Tibial artery (tissue), 4 donors: ENCODE data around the gene TTBK2.

Source experiments
- DNase-seq, 2 donors: peaks; one replicate each; pipeline ENCODE4 v3.0.0-alpha.2; 2019
- H3K27ac ChIP-seq, 2 donors: fragments of 200-600 bp; sonication (generic) in 1 of 2; 1 replicate in 1 of 2; 2 replicates in 1 of 2; pipeline ENCODE4 v1.5.1; 2018 to 2019; ENCODE audit warnings: mild to moderate bottlenecking in 1 of 2
- H3K27me3 ChIP-seq, 2 donors: fragments of 200-600 bp; sonication (generic) in 1 of 2; one replicate each; pipeline versions ENCODE4 v1.5.1 to v1.6.0; 2016 to 2019
- H3K36me3 ChIP-seq, 3 donors: fragments of 200-600 bp; sonication (generic) in 2 of 3; one replicate each; pipeline ENCODE4 v1.5.1; 2016 to 2019; ENCODE audit warnings: mild to moderate bottlenecking in 2 of 3
- H3K4me1 ChIP-seq, 4 donors: fragments of 200-600 bp; sonication (generic) in 2 of 4; 1 replicate in 3 of 4; 2 replicates in 1 of 4; pipeline ENCODE4 v1.5.1; 2016 to 2019
- H3K4me3 ChIP-seq, 2 donors: fragments of 200-600 bp; sonication (generic) in 1 of 2; 1 replicate in 1 of 2; 2 replicates in 1 of 2; pipeline ENCODE4 v1.5.1; 2018 to 2019; ENCODE audit warnings: mild to moderate bottlenecking in 2 of 2
- H3K9me3 ChIP-seq, 3 donors: fragments of 200-600 bp; sonication (generic) in 1 of 3; one replicate each; pipeline ENCODE4 v1.5.1; 2016 to 2019
- CTCF ChIP-seq, 2 experiments: fragments of 200-600 bp in 1 of 2; fragments of 450-650 bp in 1 of 2; IDR thresholded peaks; one replicate each; pipeline ENCODE4 v1.5.1; 2017 to 2019; ENCODE audit warnings: antibody characterized with exemption in 2 of 2, mild to moderate bottlenecking in 1 of 2, moderate library complexity in 1 of 2
- intact Hi-C: fragments of 100-400 bp; cut with DNase I; formaldehyde crosslinking; loops from one replicate; pipeline ENCODE4 v1.15.0; 2023; ENCODE audit warnings: low total_unique reads

TTBK2 gene

GRCh38 chr15:42939841-42940240 lies 19.3 kb upstream of the TTBK2 start:
- no peak overlapping the region for H3K27ac ChIP-seq
- no peaks in the 10 kb centered on the region for H3K9me3 ChIP-seq
- no peak for TF ChIP-seq CTCF (IDR thresholded peaks at IDR 0.05)
- intact Hi-C loops: no loop called here
- DNase-seq: no peak
- H3K36me3 ChIP-seq: peaks cover 10 to 24% (median 19%) of the 10 kb centered on the region in 3 donors
- no peaks in the 10 kb centered on the region for H3K4me1 ChIP-seq
- no peak overlapping the region for H3K4me3 ChIP-seq
- no peaks in the 10 kb centered on the region for H3K27me3 ChIP-seq

GRCh38 chr15:42937143-42937542 lies 16.6 kb upstream of the TTBK2 start:
- TF ChIP-seq CTCF (IDR thresholded peaks at IDR 0.05): no peak
- DNase-seq: no peak
- peaks cover 0 to 10% (median 0%) of the 10 kb centered on the region in 4 donors for H3K4me1 ChIP-seq
- intact Hi-C loops: no loop called here
- no peak overlapping the region for H3K4me3 ChIP-seq
- no peaks in the 10 kb centered on the region for H3K36me3 ChIP-seq
- H3K27ac ChIP-seq: no peak overlapping the region
- H3K9me3 ChIP-seq: no peaks in the 10 kb centered on the region
- H3K27me3 ChIP-seq: no peaks in the 10 kb centered on the region

- DNase-seq: no peak
- TF ChIP-seq CTCF (IDR thresholded peaks at IDR 0.05): no peak
- Histone ChIP-seq H3K36me3 (no peaks in the 10 kb centered on the region), H3K4me3 (no peak overlapping the region), H3K27ac (no peak overlapping the region), H3K4me1 (peaks cover 0 to 14% (median 4%) of the 10 kb centered on the region in 4 donors), H3K27me3 (no peaks in the 10 kb centered on the region), H3K9me3 (no peaks in the 10 kb centered on the region)
- intact Hi-C loops: no loop called here
Measured at GRCh38 chr15:42933886-42934667, 13.5 kb upstream of the TTBK2 start.

- Histone ChIP-seq H3K9me3 (no peaks in the 10 kb centered on the region), H3K4me1 (peaks cover 0 to 16% (median 7%) of the 10 kb centered on the region in 4 donors), H3K27ac (no peak overlapping the region), H3K27me3 (no peaks in the 10 kb centered on the region), H3K4me3 (no peak overlapping the region), H3K36me3 (no peaks in the 10 kb centered on the region)
- no peak for DNase-seq
- no peak for TF ChIP-seq CTCF (IDR thresholded peaks at IDR 0.05)
- intact Hi-C loops: no loop called here
Measured at GRCh38 chr15:42932833-42933515, 12.4 kb upstream of the TTBK2 start.

- TF ChIP-seq CTCF (IDR thresholded peaks at IDR 0.05): no peak
- Histone ChIP-seq H3K27ac (no peak overlapping the region), H3K36me3 (no peaks in the 10 kb centered on the region), H3K9me3 (no peaks in the 10 kb centered on the region), H3K27me3 (no peaks in the 10 kb centered on the region), H3K4me1 (peaks cover 0 to 16% (median 7%) of the 10 kb centered on the region in 4 donors), H3K4me3 (no peak overlapping the region)
- DNase-seq: no peak
- intact Hi-C loops: no loop called here
Measured at GRCh38 chr15:42931702-42932486, 11.3 kb upstream of the TTBK2 start.
